Measurements from ENCODE around the gene PTPRH. TPM values are rescaled to one million over a fixed set of nuclear protein-coding genes. Genes with fewer than 3 reads are reported as not detected.

The PTPRH gene
- total and polyA plus RNA-seq, 2 donors (not counting 1 experiment from before 2014, with no cell fraction given): not detected

- Mint-ChIP-seq H3K4me1 (peaks cover 3% of the 10 kb centered on the region), H3K27me3 (no peaks in the 10 kb centered on the region), H3K4me3 (no peak overlapping the region), H3K27ac (no peak overlapping the region), H3K9me3 (ENCODE audit: insufficient read depth) (no peaks in the 10 kb centered on the region)
- no peak overlapping the region for H3K4me2 ChIP-seq (replicated peaks; ENCODE audit: low read depth, low read length, poor library complexity, severe bottlenecking)
- TF ChIP-seq CTCF (IDR thresholded peaks at IDR 0.05) (no peak), EZH2 (IDR thresholded peaks at IDR 0.05; ENCODE audit: borderline replicate concordance, insufficient read depth, low read depth, low read length, poor library complexity, severe bottlenecking) (no peak)
- no peak for DNase-seq
- H3K79me2 ChIP-seq (ENCODE audit: control insufficient read depth, insufficient read depth, low read length): peaks cover 5% of the 10 kb centered on the region
- no peak overlapping the region for H2AFZ ChIP-seq (ENCODE audit: insufficient read depth, low read depth, low read length, poor library complexity, severe bottlenecking)
- no peak overlapping the region for H3K4me3 ChIP-seq (ENCODE audit: control extremely low read depth in 1 of 5, extremely low read depth in 1 of 5, insufficient read depth in 1 of 5, low read depth in 2 of 5, low read length in 4 of 5)
- 93% methylated on average over 11 of the region's 18 CpGs for WGBS (ENCODE audit: insufficient coverage)
- no peaks in the 10 kb centered on the region for H3K4me1 ChIP-seq (ENCODE audit: control insufficient read depth in 2 of 2, insufficient read depth in 2 of 2, low read length in 2 of 2)
- ChIA-PET POLR2A (interaction anchor here (0.8 kb wide), 1 partner anchor 24 kb away, joined by 5 read pairs; no protein-coding TSS in a partner anchor), CTCF (no interaction called here)
- intact Hi-C loops (cut with micrococcal nuclease): no loop called here
- no peaks in the 10 kb centered on the region for H3K27me3 ChIP-seq (replicated peaks in 1 of 4; ENCODE audit: control extremely low read depth in 1 of 4, control insufficient read depth in 3 of 4, insufficient read depth in 4 of 4, low read length in 3 of 4)
- H3K27ac ChIP-seq (ENCODE audit: low read length in 2 of 2): no peak overlapping the region
- H4K20me1 ChIP-seq (ENCODE audit: control insufficient read depth, insufficient read depth, low read length, poor library complexity, severe bottlenecking): peaks cover 77% of the 10 kb centered on the region
- H3K36me3 ChIP-seq (replicated peaks in 1 of 2; ENCODE audit: control extremely low read depth in 1 of 2, control insufficient read depth in 1 of 2, extremely low read depth in 1 of 2, insufficient read depth in 2 of 2, low read length in 1 of 2): peaks cover 0 to 72% of the 10 kb centered on the region in 2 experiments
- no peaks in the 10 kb centered on the region for H3K9me3 ChIP-seq (ENCODE audit: control extremely low read depth in 1 of 3, control insufficient read depth in 2 of 3, insufficient read depth in 1 of 3, low read length in 2 of 3)
- ATAC-seq (ENCODE audit: low read depth): no peak
- no peak overlapping the region for H3K9ac ChIP-seq (ENCODE audit: low read length)
These were observed 20.0 kb upstream of the PTPRH start for GRCh38 chr19:55229145-55229788.

GRCh38 chr19:55228403-55229031 lies 19.2 kb upstream of the PTPRH start, which contains the start of gene TMEM86B:
Gene TMEM86B, minus strand, starts transcription at chr19:55228763. Its CDS starts 22 bp downstream, at chr19:55228741.
- Histone ChIP-seq H3K27me3 (replicated peaks in 1 of 4; ENCODE audit: control extremely low read depth in 1 of 4, control insufficient read depth in 3 of 4, insufficient read depth in 4 of 4, low read length in 3 of 4) (no peaks in the 10 kb centered on the region), H3K4me3 (ENCODE audit: control extremely low read depth in 1 of 5, extremely low read depth in 1 of 5, insufficient read depth in 1 of 5, low read depth in 2 of 5, low read length in 4 of 5) (no peak within 1 kb of the TSS), H3K36me3 (replicated peaks in 1 of 2; ENCODE audit: control extremely low read depth in 1 of 2, control insufficient read depth in 1 of 2, extremely low read depth in 1 of 2, insufficient read depth in 2 of 2, low read length in 1 of 2) (peaks cover 0 to 69% of the 10 kb centered on the region in 2 experiments), H3K79me2 (ENCODE audit: control insufficient read depth, insufficient read depth, low read length) (peaks cover 5% of the 10 kb centered on the region), H3K9me3 (ENCODE audit: control extremely low read depth in 1 of 3, control insufficient read depth in 2 of 3, insufficient read depth in 1 of 3, low read length in 2 of 3) (no peaks in the 10 kb centered on the region), H3K27ac (ENCODE audit: low read length in 2 of 2) (no peak within 1 kb of the TSS), H3K4me1 (ENCODE audit: control insufficient read depth in 2 of 2, insufficient read depth in 2 of 2, low read length in 2 of 2) (no peaks in the 10 kb centered on the region), H3K4me2 (replicated peaks; ENCODE audit: low read depth, low read length, poor library complexity, severe bottlenecking) (no peak within 1 kb of the TSS), H2AFZ (ENCODE audit: insufficient read depth, low read depth, low read length, poor library complexity, severe bottlenecking) (no peak within 1 kb of the TSS), H4K20me1 (ENCODE audit: control insufficient read depth, insufficient read depth, low read length, poor library complexity, severe bottlenecking) (peaks cover 73% of the 10 kb centered on the region), H3K9ac (ENCODE audit: low read length) (no peak within 1 kb of the TSS)
- ATAC-seq (ENCODE audit: low read depth): no peak
- Mint-ChIP-seq H3K9me3 (ENCODE audit: insufficient read depth) (no peaks in the 10 kb centered on the region), H3K4me3 (no peak within 1 kb of the TSS), H3K27ac (no peak within 1 kb of the TSS), H3K27me3 (no peaks in the 10 kb centered on the region), H3K4me1 (peaks cover 3% of the 10 kb centered on the region)
- intact Hi-C loops (cut with micrococcal nuclease): no loop called here
- TF ChIP-seq EZH2 (IDR thresholded peaks at IDR 0.05; ENCODE audit: borderline replicate concordance, insufficient read depth, low read depth, low read length, poor library complexity, severe bottlenecking) (no peak), CTCF (IDR thresholded peaks at IDR 0.05) (no peak)
- WGBS (ENCODE audit: insufficient coverage): 88% methylated on average over 12 of the region's 12 CpGs
- ChIA-PET POLR2A (no interaction called here), CTCF (no interaction called here)
- no peak for DNase-seq

Measured in B cell (primary cell).